Activated naive CD4-positive, alpha-beta T cell (primary cell): ENCODE data around the gene IL1B.

Experiments
- DNase-seq, 4 experiments: peaks; one replicate each; lab custom pipeline; 2025; lab: John Stamatoyannopoulos, UW

Gene IL1B

GRCh38 chr2:112803691-112804521 lies 32.7 kb downstream of the IL1B start:
- DNase-seq, result no peak

- no peak for DNase-seq
These were observed 35.5 kb downstream of the IL1B start for GRCh38 chr2:112800881-112801583.

GRCh38 chr2:112798979-112799975 lies 37.3 kb downstream of the IL1B start:
- no peak for DNase-seq

- DNase-seq, result no peak
These were observed 40.1 kb downstream of the IL1B start for GRCh38 chr2:112796486-112796885.

- DNase-seq, result no peak
These were observed 40.8 kb downstream of the IL1B start for GRCh38 chr2:112795774-112796173.

GRCh38 chr2:112794841-112795240 lies 41.7 kb downstream of the IL1B start:
- no peak for DNase-seq

- no peak for DNase-seq
These were observed 42.3 kb downstream of the IL1B start for GRCh38 chr2:112794131-112794733.

- no peak for DNase-seq
These were observed 43.1 kb downstream of the IL1B start for GRCh38 chr2:112793449-112793978.

- no peak for DNase-seq
These were observed 44.2 kb downstream of the IL1B start for GRCh38 chr2:112792419-112792818.

GRCh38 chr2:112791693-112792230 lies 44.8 kb downstream of the IL1B start:
- DNase-seq, result no peak

GRCh38 chr2:112791019-112791418 lies 45.6 kb downstream of the IL1B start:
- DNase-seq, result no peak

- no peak for DNase-seq
These were observed 46.3 kb downstream of the IL1B start for GRCh38 chr2:112790305-112790704.

GRCh38 chr2:112789186-112789585 lies 47.4 kb downstream of the IL1B start:
- DNase-seq, result no peak

- no peak for DNase-seq
These were observed 47.9 kb downstream of the IL1B start for GRCh38 chr2:112788653-112789052.

- no peak for DNase-seq
These were observed 48.7 kb downstream of the IL1B start for GRCh38 chr2:112787729-112788393.

- DNase-seq, result no peak
These were observed 49.3 kb downstream of the IL1B start for GRCh38 chr2:112787294-112787693.

GRCh38 chr2:112784199-112785189 lies 52.1 kb downstream of the IL1B start, which contains the start of gene IL1A:
Gene IL1A (minus strand): TSS chr2:112784493. CDS start chr2:112783770, 723 bp downstream.
- DNase-seq, result no peak

GRCh38 chr2:112783187-112783714 lies 53.3 kb downstream of the IL1B start:
- DNase-seq, result no peak

- no peak for DNase-seq
These were observed 54.3 kb downstream of the IL1B start for GRCh38 chr2:112782234-112782799.
